Measurements from ENCODE around the gene DHRS3.

DNA sequence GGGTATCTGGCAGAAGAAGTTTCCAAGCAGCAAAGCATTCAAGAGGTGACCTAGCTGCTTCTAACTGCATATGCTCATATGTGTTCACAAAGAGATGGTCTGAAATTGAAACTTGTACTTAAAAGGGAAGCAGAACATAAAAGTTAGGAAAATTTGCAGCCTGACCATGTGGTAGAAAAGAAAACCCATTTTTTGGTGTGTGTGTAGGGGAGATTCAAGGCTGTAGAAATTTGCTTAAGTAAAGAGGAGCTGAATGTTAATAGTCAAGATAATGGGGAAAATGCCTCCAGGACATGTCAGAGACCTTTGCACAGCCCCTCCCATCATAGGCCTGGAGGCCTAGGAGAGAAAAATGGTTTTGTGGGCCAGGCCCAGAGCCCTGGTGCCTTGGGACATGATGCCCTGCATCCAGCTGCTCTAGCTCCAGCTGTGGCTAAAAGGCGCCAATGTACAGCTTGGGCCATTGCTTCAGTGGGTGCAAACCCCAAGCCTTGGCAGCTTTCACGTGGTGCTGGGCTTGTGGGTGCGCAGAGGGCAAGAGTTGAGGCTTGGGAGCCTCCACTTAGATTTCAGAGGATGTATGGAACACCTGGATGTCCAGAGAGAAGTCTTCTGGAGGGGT is 54.9 kb downstream of the DHRS3 start:
- TF ChIP-seq, protein P1, sequence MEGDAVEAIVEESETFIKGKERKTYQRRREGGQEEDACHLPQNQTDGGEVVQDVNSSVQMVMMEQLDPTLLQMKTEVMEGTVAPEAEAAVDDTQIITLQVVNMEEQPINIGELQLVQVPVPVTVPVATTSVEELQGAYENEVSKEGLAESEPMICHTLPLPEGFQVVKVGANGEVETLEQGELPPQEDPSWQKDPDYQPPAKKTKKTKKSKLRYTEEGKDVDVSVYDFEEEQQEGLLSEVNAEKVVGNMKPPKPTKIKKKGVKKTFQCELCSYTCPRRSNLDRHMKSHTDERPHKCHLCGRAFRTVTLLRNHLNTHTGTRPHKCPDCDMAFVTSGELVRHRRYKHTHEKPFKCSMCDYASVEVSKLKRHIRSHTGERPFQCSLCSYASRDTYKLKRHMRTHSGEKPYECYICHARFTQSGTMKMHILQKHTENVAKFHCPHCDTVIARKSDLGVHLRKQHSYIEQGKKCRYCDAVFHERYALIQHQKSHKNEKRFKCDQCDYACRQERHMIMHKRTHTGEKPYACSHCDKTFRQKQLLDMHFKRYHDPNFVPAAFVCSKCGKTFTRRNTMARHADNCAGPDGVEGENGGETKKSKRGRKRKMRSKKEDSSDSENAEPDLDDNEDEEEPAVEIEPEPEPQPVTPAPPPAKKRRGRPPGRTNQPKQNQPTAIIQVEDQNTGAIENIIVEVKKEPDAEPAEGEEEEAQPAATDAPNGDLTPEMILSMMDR (IDR thresholded peaks at IDR 0.05): no peak
- no peak for TF ChIP-seq POLR2A (IDR thresholded peaks at IDR 0.05)
- no peak for TF ChIP-seq EP300 (IDR thresholded peaks at IDR 0.05)
- TF ChIP-seq POLR2AphosphoS5 (IDR thresholded peaks at IDR 0.05): no peak

Measured in suprapubic skin (tissue), 4 donors.